ENCODE measurements around the gene PLCH1. TPM values are rescaled to one million over a fixed set of nuclear protein-coding genes. Genes with fewer than 3 reads are reported as not detected.
"Not testable (repeated sequence)": the region's sequence is repeated elsewhere in the genome, so short reads cannot be mapped to it uniquely, and the experiment has no call there.

PLCH1 gene
- polyA plus RNA-seq, 1 experiment = 0.04 TPM

DNA sequence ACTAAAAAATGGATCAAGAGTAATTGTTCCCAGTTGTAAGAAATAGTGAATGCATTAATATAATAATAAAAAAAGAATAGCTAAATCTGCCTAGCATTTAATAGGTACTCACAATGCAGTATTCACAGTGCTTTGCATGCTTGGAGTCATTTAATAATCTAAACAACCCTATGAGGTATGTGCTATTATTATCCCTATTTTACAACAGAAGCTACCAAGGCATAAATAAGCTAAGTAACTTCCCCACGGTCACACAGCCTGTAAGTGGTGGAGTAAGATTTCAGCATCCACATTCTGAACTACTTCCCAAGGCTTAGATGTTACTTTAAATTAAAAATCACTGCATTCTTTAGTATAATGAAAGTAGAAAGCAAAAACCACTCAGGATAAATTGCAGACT lies 102.9 kb downstream of the PLCH1 start:
- Histone ChIP-seq H3K27me3 (ENCODE audit: control insufficient read depth, insufficient read depth, low read length) (no peaks in the 10 kb centered on the region), H3K9me3 (ENCODE audit: control insufficient read depth, insufficient read depth, low read length) (no peaks in the 10 kb centered on the region), H3K27ac (ENCODE audit: low read depth, low read length) (no peak overlapping the region), H3K4me3 (ENCODE audit: low read depth, low read length) (no peak overlapping the region)
- TF ChIP-seq, protein P1, sequence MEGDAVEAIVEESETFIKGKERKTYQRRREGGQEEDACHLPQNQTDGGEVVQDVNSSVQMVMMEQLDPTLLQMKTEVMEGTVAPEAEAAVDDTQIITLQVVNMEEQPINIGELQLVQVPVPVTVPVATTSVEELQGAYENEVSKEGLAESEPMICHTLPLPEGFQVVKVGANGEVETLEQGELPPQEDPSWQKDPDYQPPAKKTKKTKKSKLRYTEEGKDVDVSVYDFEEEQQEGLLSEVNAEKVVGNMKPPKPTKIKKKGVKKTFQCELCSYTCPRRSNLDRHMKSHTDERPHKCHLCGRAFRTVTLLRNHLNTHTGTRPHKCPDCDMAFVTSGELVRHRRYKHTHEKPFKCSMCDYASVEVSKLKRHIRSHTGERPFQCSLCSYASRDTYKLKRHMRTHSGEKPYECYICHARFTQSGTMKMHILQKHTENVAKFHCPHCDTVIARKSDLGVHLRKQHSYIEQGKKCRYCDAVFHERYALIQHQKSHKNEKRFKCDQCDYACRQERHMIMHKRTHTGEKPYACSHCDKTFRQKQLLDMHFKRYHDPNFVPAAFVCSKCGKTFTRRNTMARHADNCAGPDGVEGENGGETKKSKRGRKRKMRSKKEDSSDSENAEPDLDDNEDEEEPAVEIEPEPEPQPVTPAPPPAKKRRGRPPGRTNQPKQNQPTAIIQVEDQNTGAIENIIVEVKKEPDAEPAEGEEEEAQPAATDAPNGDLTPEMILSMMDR (IDR thresholded peaks at IDR 0.05; ENCODE audit: low read depth, low read length) = no peak
- ChIA-PET CTCF (no interaction called here), POLR2A (no interaction called here)
- no peak for DNase-seq (ENCODE audit: low read depth, low spot score)

DNA sequence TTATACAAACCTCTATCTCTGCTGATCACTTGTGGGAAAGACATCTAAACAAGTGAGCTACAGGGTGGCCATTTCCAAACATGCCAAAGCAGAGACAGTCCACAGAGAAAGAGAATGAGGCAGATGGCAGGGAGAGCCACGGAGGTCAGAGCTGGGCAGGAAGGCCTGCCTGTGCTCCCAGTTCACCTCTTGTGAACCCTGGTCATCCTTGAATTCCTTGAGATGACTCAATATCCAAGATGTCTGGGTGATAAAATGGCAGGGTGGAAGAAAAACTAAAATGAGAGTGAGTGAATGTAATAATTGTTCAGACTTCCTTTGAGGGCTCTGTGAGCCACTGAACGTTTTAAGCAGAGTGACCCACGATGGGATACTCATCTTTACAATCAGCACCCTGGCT lies 104.8 kb downstream of the PLCH1 start:
- Histone ChIP-seq H3K9me3 (ENCODE audit: control insufficient read depth, insufficient read depth, low read length) (no peaks in the 10 kb centered on the region), H3K27ac (ENCODE audit: low read depth, low read length) (no peak overlapping the region), H3K27me3 (ENCODE audit: control insufficient read depth, insufficient read depth, low read length) (no peaks in the 10 kb centered on the region), H3K4me3 (ENCODE audit: low read depth, low read length) (no peak overlapping the region)
- DNase-seq (ENCODE audit: low read depth, low spot score) = no peak
- TF ChIP-seq, protein P1 (IDR thresholded peaks at IDR 0.05; ENCODE audit: low read depth, low read length) = no peak
- ChIA-PET POLR2A (no interaction called here), CTCF (no interaction called here)

DNA sequence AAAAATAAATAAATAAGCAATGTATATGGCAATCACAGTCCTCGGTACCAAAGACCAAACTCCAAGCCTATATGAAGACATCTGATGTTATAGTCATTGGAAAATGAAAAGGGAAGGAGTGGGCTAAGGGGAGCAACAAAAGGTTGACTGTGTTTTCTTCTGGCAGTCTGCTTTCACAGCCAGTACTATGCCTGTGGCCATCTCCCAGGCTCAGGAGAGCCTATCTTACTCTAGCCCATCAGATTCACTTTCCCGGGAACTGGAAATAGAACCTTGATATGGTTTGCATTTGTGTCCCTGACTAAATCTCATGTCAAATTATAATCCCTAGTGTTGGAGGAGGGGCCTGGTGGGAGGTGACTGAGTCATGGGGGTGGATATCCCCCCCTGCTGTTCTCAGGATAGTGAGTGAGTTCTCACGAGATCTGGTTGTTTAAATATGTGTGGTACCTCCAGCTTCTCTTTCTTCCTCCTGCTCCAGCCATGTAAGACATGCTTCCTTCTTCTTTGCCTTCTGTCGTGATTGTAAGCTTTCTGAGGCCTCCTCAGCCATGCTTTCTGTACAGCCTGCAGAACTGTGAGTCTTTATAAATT lies 105.3 kb downstream of the PLCH1 start:
- ChIA-PET POLR2A (no interaction called here), CTCF (no interaction called here)
- H3K4me3 ChIP-seq (ENCODE audit: low read depth, low read length) = no peak overlapping the region
- H3K27me3 ChIP-seq (ENCODE audit: control insufficient read depth, insufficient read depth, low read length) = no peaks in the 10 kb centered on the region
- no peak overlapping the region for H3K27ac ChIP-seq (ENCODE audit: low read depth, low read length)
- H3K9me3 ChIP-seq (ENCODE audit: control insufficient read depth, insufficient read depth, low read length) = no peaks in the 10 kb centered on the region
- DNase-seq (ENCODE audit: low read depth, low spot score) = no peak
- TF ChIP-seq, protein P1 (IDR thresholded peaks at IDR 0.05; ENCODE audit: low read depth, low read length) = no peak

DNA sequence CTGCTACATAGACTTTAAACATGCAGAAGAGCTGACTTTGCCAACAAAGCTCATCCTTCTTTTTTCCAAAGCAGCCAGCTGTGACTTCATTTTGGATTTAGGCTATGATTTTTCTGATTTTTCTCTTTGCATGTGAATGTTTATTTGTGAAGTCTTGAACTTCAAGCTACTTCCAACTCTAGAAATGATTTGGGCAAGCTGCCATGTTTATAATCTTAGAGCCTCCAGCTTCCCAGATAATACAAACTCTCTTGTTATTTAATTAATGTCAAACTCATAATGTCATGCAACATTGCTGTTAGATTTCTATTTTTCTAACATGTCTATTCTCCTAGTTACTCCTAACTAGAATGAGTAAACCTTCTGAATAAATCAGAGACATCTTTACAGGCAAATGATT lies 106.4 kb downstream of the PLCH1 start:
- POLR2A ChIA-PET; H3K27me3 ChIP-seq (ENCODE audit: control insufficient read depth, insufficient read depth, low read length); CTCF ChIA-PET; H3K27ac ChIP-seq (ENCODE audit: low read depth, low read length); H3K4me3 ChIP-seq (ENCODE audit: low read depth, low read length); H3K9me3 ChIP-seq (ENCODE audit: control insufficient read depth, insufficient read depth, low read length); DNase-seq (ENCODE audit: low read depth, low spot score): not testable (repeated sequence)

DNA sequence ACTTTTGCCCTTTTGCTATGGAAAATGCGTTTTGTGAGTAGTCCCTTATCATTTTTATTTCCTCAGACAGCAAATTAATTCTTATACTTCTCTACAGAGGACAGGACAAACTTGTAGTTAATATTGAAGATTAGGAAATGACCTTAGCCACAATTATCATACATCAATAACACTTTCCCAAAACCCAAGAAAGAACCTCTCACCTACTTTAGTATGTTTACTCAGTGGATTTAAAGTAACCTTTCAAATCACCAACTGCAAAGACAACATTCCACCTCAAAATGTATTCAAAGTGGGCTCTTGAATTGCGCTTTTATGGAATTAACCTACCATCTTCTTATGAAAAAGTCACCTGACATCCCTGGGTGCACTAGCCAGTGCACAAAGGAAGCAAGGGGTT lies 107.3 kb downstream of the PLCH1 start:
- H3K4me3 ChIP-seq (ENCODE audit: low read depth, low read length) = no peak overlapping the region
- no peak for DNase-seq (ENCODE audit: low read depth, low spot score)
- POLR2A ChIA-PET = no interaction called here
- CTCF ChIA-PET = no interaction called here
- no peak overlapping the region for H3K27ac ChIP-seq (ENCODE audit: low read depth, low read length)
- H3K9me3 ChIP-seq (ENCODE audit: control insufficient read depth, insufficient read depth, low read length) = no peaks in the 10 kb centered on the region
- TF ChIP-seq, protein P1 (IDR thresholded peaks at IDR 0.05; ENCODE audit: low read depth, low read length) = no peak
- H3K27me3 ChIP-seq (ENCODE audit: control insufficient read depth, insufficient read depth, low read length) = no peaks in the 10 kb centered on the region

DNA sequence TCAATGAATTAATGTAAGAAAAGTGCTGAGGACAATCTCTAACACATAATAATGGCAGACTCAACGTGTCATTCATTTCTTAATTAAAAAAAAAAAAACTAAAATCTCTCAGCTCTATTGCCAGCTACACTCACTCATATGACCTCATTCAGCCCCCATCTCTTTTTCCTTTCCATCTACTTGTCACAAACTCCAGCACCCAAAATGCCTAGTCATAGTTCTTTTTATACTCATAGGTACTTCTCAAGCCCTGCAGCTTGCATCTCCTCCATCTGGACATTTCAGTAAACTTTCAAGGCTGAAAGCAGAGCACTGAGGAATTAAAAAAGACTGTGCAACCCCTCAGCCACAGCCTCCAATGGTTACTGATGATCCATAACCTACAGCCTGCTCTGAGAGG lies 109.8 kb downstream of the PLCH1 start:
- H3K9me3 ChIP-seq (ENCODE audit: control insufficient read depth, insufficient read depth, low read length) = no peaks in the 10 kb centered on the region
- ChIA-PET POLR2A (no interaction called here), CTCF (interaction anchor here (0.7 kb wide), 1 partner anchor 13 kb away, joined by 4 read pairs; no protein-coding TSS in a partner anchor)
- no peak for DNase-seq (ENCODE audit: low read depth, low spot score)
- TF ChIP-seq, protein P1 (IDR thresholded peaks at IDR 0.05; ENCODE audit: low read depth, low read length) = no peak
- no peak overlapping the region for H3K27ac ChIP-seq (ENCODE audit: low read depth, low read length)
- no peak overlapping the region for H3K4me3 ChIP-seq (ENCODE audit: low read depth, low read length)
- no peaks in the 10 kb centered on the region for H3K27me3 ChIP-seq (ENCODE audit: control insufficient read depth, insufficient read depth, low read length)
